GM18502 (cell line): Measurements from ENCODE around the gene DSCAM.

Experiments used
- ATAC-seq: cut with Tn5 transposase; IDR thresholded peaks from one replicate; pipeline ENCODE4 v1.9.1; 2021; ENCODE audit warnings: mild to moderate bottlenecking; ENCODE audit not compliant: unreplicated experiment, poor library complexity

The DSCAM gene

DNA sequence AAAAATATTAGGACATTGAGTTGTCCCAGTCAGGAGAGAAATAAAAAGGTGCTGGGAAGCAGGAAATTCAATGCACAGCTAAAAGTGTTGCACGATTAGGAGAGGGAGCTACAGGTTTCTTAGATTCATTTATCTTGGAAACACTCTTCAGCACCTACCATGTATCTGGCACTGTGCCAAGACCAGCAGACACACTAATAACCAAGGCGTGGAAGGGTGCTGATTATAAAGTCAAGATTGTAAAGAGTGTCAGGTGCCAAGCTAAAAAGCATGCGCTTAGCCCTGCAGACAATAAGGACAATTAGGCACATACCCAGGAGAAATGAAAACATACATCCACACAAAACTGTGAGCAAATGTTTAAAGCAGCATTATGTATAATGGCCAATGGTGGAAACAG is 129.9 kb downstream of the DSCAM start:
- no peak for ATAC-seq

DNA sequence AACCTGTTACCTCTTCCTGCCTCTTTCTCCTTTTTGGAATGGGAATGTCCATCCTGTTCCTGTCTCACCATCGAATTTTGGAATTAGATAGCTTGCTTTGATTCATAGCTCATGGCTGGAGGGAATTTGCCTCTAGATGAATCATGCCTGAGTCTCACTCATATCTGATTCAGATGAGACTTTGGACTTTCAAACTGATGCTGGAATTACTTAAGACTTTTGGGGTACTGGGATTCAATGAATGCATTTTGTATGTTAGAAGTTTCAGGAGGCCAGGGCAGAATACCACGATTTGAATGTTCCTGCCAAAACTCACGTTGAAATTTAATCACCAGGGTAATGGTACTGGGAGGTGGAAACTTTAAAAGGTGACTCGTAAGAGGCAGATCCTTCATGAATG is 132.4 kb downstream of the DSCAM start:
- no peak for ATAC-seq

DNA sequence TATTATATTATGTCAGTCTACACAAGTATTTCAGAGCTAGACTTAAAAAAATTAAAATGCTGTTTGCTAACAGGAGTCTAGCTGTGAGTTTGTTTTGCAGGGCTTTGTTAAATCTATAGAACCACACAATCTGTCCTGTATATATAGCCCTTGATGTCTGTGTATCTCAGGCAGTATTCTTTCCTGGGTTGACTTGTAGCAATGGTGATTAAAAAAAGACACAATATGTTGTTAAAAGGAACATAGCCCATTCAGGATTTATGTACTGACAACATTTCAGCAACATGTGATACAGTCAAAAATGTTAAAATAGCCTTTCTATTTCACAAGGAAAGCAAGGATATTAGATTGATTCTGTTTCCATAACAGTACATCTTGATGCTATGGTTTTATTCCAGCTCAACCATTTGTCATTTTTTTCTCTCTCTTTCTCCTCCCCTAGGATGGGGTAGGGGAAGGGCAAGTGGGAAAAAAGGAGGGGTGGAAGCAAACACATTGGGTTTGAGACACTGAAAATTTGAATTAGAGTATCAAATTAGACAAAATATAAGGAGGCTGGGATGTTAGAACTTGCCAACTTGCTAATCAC is 139.2 kb downstream of the DSCAM start:
- no peak for ATAC-seq

DNA sequence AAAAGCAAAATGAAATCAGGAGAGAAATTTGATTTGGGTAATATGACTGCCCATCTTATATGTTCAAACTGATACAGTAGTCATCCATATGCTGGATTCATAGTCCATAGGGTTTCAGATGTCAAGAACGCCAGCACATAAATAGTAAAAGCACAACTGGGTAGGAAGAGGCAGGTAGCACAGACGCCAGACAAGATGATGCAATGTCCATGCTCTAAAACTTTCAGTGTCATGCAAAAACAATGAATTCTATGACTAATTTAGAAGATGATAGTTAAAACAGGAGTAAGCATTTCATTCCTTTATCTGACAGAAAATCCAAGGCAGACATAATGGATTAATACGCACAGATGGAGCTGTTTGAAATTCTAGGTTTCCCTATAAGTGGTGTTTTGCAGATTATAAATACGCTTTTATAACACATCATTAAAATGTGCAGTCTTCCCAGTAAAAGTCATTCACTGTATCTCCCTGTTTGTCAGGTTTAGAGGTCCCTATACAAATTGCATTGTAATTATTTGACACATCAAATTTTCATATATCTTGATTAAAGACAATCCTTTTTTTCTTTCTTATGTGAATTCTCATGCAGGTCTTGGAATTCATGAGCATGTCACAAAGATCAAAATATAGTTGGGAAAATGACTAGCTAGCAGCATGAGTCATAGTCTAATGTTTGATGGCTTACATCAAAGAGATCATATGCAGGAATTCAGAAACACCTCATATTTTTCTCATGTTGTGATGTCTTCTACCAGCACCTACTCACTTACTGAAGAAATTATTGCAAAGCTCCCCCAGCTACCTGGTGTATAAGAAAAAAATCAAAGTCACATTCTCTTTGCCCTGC is 139.9 kb downstream of the DSCAM start:
- ATAC-seq, result no peak

DNA sequence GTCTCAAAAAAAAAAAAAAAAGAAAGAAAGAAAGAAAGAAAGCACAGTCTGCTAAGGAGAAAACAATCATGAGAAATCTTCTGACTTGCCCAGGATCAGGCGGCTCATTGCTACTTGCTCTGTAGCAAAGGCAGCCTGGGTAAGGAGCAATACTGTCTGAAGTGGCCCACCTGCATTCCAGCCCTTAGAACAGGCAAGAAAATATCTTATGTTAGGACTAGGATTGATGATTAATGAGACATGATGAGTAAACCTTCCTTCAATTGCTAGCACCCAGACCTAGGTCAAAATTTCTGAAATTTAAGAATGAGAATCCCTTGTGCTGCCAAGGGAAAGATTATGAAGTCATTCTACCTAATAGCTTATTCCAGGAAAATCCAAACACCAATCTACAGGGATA is 140.8 kb downstream of the DSCAM start:
- ATAC-seq, result no peak

DNA sequence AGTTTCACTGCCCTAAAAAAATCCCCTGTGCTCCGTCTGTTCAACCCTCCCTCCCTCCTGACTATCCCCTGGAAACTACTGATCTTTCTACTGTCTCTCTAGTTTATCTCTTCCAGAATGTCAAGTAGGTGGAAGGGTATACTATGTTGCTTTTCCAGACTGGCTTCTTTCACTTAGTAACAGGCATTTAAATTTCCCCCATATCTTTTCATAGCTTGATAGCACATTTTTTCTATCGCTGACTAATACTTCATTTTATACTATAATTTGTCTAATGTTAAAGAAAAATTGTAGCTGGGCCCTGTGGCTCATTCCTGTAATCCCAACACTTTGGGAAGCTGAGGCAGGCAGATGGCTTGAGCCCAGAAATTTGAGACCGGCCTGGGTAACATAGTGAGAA is 142.8 kb downstream of the DSCAM start:
- ATAC-seq, result no peak

DNA sequence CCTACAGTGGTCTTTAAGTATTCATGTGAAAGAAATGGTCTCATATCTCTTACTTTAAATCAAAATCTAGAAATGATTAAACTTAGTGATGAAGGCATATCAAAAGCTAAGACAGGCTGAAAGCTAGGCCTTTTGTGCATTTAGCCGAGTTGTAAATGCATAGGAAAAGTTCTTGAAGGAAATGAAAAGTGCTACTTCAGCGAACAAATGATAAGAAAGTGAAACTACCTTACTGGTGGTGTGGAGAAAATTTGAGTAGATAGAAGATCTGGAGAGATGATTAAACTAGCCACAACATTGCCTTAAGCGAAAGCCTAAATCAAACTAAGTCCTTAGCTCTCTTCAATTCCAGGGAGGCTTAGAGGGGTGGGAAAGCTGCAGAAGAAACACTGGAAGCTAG is 147.6 kb downstream of the DSCAM start:
- ATAC-seq, result no peak

DNA sequence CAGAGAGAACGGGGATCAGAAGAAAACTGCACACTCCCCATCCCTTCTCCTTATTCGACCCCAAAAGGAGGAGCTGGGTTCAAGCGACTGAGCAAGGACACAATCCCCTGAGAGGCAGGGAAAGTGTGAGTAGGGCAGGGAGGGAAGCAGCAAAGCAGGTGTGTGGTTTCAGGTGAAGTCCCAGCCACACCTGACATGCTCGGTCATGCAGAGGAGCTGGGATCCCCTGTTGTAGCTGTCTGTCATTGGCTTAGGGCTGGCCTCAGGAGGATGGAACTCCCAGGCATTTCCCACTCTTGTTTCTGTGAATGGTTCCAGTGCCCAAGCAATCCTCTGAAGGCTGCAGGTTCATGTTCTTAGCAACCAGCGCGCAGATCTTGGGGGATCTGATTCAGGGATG is 150.7 kb downstream of the DSCAM start:
- no peak for ATAC-seq

DNA sequence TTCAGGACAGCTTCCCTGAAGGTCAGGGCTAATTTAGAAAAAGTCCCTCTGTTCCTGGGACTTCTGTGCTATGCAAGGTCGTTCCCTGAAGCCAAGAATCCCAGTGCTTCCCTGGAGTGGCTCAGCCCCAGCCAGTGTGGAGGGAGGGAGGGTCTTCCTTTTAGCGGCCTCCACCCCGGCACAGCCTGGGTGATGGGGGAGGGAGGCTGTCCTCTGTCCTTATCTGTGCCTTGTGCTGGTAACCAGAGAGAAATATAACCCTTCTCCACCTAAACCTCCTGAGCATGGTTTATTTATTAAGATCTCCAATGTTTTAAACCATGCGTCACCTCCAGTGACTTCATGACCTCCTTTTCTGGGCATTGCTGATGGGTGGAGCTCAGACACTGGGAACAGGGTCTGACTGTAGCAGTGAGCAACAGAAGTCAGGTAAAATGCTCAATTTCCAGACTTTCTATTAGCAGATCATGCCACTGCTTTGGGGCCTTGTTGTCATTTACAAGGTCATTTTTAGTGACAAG is 157.1 kb downstream of the DSCAM start:
- ATAC-seq, result no peak

DNA sequence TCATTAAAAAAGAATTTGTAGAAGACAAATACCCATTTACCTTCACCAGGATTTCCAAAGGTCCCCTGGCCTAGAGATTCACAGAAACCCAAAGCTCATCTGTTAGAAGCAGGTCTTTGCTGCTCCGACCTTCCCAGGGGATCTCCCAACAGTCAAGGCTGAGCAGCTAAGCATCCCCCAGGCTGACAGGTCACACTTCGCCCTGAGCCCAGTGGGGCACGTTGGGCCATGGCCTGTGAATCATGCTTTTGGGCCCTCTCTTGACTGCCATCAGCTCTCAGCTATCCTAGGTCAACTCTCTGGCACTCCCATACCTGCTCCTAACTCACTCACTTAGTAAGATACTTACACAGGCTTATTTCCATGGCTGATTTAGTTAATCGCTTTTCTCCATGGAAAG is 157.7 kb downstream of the DSCAM start:
- no peak for ATAC-seq

DNA sequence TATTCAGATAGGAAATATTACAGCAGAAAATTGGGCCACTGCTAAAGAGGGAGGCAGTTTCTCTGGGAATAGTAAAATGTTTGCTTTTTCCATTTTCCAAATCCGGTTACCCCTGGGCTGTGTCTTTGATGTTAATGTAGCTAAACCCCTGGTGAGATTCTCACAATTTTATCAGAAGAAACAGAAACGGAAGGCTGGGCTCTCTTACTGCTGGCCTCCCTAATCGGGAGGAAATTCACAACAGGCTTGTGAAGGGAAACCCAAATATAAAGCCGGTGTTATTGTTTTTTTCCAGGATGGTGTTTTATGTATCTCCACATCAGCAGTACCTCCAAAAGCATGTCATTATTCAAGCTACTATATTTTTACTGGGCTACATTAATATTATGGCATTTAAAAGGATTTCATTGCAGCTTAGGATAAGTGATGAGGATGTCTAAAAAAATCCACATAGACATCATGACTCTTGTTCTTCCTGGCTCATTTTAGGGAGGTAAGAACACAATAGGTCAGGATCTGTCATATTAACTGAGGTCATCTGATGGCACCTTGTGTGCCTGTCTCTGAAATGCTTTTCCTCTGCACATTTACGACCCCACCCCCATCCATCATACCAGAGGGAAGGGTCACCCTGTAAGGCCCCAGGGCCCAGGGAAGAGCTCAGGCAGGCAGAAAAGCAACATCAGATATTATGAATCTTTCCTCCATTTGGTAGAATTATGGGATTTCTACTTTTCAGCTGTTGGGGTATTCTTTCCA is 158.7 kb downstream of the DSCAM start:
- ATAC-seq, result no peak

DNA sequence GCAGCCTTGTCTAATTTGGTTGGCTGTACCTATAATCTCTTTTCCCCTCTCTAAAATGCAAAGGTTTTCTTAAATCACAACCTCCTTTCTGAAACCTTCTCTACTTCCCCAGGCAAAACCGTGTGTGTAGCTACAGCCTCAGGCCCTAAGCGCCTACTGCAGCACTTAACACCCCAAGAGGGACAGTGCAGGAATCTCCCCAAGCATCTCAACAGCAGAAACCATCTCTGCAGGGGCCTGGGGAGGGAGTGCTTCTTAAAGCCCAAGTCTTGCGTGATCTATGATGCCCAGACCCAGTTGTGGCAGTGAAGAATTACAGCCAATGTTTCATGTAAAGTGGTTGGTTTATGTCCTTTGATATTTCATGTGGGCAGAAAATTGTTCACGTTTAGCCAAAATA is 159.3 kb downstream of the DSCAM start:
- ATAC-seq, result no peak

DNA sequence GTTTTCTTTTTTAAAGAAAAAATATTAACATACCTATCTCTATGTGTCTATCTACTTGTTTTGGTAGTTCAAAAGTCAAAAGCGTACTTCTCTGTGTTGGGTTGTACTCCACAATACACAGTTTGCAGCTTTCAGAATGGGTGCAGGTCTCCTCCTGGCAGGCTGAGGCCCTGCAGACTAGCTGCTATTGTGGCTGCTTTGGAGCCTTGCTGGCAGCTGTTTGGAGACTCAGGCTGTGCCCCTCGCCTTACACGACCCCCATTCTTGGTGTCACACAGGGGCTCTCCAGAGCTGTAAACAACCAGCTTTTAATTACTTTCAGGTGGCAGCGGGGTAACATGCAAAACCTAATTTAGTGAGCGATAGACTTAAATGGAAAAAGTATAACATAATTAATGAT is 160.4 kb downstream of the DSCAM start:
- ATAC-seq, result no peak

DNA sequence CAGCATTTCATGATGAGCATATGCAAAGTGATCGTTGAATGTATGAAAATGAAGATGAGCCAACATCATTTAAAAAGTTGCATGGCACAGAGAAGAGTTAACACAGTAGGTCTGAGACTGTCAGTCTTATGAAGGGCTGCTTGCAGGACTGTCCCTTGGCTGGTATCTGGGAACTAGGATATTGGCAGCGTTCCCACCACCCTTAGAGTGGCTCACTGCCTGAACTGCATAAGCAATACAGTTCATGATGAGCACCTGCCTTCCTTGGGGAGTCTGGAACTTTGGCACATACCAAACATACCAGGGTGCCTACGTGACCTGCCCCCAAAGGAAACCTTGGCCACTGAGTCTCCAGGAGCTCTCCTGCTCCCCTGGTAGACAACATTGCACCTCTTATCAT is 161.8 kb downstream of the DSCAM start:
- no peak for ATAC-seq

DNA sequence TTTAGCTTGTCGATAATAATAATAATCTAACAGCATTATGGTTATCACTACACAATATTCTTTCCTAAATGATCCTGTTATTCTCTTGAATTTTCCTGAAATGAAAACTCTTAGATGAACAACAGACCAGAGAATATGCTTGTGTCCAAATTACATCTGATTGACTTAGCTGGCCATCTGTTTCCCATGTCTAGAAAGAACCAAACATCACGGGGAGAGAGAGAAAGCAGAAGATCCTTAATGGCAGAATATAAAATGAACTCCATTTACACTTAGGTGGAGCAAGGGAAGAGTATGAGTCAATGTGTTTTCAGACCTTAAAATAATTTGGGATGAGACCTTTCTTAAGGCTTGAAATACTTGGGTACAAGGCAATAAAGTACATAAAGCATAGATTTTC is 162.2 kb downstream of the DSCAM start:
- ATAC-seq, result no peak

DNA sequence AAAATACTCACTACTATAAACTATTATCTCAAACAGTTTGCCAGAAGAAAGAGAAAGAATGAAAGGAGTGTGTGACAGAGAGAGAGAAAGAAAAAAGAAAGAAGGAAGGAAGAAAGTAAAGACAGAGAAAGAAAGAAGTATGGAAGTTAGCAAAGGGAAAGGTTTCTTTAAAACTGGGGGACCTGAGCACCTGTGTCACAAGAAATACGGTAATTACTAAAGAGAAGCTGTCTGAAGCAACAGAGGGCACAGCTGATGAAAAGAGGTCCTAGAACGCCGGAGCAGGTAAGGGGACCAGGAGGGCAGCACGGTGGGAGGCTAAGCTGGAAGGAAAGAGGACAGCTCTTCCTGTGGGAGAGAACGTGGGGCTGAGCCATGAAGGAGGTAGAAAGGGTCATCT is 163.6 kb downstream of the DSCAM start:
- ATAC-seq, result no peak

DNA sequence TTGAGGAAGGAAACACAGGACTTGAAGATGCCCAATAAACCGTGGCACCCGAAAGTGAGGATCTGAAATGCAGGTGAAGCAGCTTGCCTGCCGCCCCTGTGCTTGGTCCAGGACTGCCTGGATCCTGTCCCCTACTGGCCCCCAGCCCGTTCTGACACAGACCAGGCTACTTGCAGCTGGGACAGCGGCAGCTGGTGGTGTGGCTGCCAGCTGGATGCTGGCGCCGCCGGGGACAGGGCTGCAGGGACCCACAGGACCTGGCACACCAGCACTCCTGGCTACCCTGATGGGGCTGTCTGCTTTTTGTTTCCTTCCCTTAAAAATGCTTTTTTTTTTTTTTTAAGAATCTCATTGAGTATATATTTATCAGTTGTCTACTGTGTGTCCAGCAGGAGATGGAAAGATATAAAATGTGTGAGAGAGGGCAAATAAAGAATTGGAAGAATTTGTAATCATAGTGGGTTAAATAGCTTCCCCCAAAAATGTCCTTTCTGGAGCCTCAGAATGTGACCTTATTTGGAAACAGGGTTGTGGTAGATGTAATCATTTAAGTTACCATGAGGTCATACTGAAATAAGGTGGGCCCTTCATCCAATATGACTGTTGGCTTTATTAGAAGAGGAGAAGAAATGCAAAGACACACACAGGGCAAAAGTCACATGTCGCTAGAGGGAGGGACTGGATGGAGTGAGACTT is 165.6 kb downstream of the DSCAM start:
- ATAC-seq, result no peak

DNA sequence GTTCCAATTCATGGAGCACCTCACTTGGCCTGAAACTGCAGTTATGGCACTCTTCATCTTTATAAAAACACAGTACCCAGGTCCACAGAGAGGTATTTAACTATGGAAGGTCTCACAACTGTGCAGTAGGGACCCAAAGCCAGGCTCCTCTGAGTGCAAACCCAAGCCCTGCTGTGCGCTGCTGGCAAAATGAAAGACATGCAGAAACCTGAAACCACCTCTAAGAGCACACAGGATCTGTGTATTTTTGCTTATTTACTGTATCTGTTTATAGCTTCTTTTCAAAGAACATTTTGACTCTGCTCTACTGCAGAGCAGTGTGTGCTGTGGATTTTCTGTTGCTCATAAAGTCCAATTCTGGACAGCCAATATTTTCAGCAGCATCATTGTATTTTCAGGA is 166.6 kb downstream of the DSCAM start:
- no peak for ATAC-seq

DNA sequence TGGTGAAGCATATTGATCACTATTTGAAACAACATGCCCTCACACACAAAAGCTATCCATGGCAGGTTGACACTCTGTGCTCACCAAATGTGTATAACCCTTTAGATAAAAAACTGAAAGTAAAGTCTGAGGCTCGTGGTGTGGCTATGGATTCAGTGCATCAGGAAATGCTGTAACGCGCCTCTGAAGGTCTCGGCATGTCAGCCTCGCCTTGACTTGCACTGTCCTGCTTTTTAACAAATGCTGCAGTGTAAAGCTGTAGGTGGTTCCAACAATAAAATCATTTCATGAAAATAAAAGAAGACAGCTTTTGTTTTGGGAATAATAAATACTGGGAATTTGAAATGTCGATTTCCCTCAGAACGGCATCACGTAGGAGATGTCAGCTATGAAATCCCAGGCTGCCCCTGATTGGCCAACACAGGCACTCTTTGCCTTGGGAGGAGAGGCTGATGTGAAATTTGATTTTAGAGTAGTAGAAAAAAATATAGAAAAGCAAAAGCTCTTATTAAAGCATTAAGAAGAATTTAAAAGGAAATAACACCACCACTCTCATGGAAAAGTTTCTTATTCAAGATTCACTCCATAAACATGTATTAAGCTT is 168.2 kb downstream of the DSCAM start:
- no peak for ATAC-seq

DNA sequence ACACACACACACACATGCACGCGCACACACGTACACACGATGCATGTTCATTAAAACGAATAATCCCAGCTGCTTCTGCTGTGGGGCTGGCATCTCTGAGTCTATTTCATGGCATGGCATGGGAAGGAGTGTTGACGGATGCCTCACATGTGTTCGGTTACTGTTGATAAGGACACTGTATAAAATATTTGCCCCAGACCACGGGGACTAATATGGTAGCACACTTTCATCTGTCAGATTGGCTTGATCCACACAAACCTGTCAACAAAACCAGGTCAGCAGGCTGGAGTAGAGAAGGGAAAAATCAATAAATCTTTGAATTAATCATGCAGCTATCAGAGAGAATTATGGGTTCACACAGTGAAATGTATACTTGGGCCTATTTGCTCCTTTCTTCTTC is 171.9 kb downstream of the DSCAM start:
- ATAC-seq, result no peak
